Ureter (tissue), 1 donor: ENCODE results near the gene MAP3K13. TPM values are rescaled to one million over a fixed set of nuclear protein-coding genes. Genes with fewer than 3 reads are reported as not detected.
"Not testable (repeated sequence)": the region's sequence is repeated elsewhere in the genome, so short reads cannot be mapped to it uniquely, and the experiment has no call there.

Experiments used
- DNase-seq: peaks from one replicate; pipeline ENCODE4 v3.0.0-alpha.2; 2020; ENCODE audit warnings: low spot score
- total RNA-seq: library from RNA; stranded (reverse); gene quantifications from one replicate; pipeline ENCODE4 v1.2.4, GENCODE V29; 2023
- donor health status: DM: yes; HTN: yes; CAD: no.

The MAP3K13 gene
- total RNA-seq, 1 donor from 2014 or later, result 44.2 TPM

DNA sequence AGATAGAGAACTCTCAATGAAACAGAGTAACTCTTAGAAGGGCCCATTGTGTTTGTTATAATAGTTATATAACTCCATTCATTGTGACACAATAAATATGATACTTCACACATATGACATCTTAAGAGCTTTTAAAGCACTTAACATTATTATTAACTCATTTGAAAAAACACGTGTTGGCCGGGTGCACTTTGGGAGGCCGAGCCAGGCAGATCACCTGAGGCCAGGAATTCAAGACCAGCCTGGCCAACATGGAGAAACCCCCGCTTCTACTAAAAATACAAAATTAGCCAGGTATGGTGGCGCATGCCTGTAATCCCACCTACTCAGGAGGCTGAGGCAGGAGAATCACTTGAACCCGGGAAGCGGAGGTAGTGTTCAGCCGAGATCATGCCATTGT is 88.5 kb downstream of the MAP3K13 start:
- DNase-seq, result not testable (repeated sequence)

DNA sequence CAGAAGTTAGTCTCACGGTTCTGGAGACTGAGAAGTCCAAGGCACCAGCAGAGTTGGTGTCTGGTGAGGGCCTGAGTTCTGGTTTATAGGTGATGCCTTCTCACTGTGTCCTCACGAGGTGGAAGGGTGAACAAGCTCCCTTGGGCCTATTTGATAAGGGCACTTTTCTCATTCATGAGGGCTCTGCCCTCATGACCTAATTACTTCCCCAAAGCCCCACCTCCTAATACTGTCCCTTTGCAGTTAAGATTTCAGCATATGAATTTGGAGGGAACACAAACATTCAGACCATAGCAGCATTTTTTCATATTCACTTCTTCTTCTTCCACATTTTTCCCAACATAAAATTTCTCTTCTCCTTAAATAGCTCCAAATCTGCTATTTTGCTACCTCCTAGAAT is 94.4 kb downstream of the MAP3K13 start:
- DNase-seq, result no peak

DNA sequence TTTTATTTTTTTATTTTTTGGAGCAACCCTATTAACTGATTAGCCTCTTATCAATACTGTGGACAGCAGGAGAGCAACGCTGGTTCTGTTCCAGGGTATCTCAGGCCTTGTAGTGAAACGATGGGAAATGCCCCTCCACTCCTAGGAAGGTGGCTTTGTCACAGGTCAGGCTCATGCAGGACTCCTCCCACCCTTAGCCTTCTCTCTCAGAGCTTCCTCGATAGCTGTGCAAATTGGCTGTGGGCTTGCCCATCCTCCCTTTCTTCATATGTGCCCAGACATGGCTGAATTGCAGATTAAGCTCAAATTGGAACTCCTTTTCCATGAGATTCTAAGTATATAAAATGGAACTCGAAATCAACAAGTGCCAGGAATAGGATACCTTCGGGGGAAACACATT is 97.4 kb downstream of the MAP3K13 start:
- DNase-seq, result no peak

DNA sequence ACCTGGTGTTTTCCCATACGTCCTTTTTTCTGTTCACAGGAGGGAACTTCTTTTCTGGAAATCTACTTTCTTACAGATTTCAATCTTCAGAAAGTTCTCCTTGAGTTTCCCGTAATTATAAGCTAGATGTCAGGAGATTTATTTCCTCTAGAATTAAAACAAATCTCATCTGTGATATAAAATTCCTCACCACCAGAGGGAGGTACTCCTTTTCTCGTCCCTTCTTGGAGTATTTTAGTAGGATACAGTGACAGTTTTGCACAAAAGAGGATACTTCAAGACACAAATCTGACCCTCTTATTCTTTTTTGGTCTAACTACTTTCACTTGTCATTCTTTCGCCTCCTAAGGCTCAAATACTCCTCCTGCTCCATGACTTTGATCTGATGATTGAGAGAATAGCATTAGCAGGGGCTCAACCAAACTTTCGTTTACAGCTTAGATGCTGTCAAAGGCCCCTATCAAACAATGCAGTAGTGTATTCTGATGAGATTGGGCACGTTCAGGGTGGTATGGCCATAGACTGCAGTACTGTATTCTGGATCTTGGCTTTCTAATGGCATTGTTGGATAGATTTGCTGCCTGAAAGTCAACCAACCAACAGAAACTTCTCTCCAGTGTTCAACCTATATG is 97.9 kb downstream of the MAP3K13 start:
- no peak for DNase-seq

DNA sequence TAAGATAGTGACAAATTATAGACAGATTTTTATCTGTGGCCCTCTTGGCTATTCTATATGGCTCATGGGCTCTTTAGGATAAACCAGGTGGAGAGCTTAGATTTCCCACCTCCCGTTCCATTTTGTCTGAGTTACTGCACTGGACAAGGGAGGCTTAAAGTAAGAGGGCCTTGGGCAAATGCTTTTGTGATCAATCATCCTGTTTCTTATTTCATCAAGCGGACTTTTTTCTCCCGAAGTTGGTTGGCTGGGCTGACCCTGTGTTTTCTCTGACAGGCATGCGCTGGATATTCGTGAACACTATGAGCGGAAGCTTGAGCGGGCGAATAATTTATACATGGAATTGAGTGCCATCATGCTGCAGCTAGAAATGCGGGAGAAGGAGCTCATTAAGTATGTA is 102.5 kb downstream of the MAP3K13 start:
- DNase-seq, result no peak

DNA sequence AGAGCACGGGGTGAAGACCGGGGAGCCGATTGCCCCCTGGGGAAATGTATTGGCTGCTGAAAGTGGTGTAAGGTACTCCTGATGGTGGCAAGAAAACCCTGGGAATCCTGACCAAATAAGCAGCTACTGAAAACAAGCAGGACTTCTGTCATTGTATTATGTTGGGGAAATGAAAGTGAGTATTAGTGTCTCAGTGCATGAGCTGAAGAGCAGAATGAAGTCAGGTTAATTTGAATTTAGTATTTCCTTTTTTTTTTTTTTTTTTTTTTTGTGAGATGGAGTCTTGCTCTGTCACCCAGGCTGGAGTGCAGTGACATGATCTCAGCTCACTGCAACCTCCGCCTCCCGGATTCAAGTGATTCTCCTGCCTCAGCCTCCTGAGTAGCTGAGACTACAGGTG is 103.2 kb downstream of the MAP3K13 start:
- DNase-seq, result not testable (repeated sequence)

DNA sequence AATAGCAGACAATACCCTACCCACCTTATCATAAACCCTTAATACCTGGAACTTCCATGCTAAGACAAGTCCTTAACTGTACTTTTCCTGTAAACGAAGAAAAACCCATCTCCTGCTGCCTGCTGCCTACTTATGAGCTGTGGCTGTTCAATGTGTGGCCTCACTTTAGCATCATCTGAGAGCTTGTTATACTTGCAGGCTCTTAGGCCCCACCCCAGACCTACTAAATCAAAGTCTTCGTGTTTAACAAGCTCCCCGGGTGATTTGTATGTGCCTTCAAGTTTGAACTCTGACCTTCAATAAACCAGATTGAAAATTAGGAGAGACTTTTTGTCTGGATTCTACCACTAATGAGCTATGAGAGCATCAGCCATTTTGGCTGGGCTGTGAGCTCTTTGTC is 106.6 kb downstream of the MAP3K13 start:
- DNase-seq, result no peak

DNA sequence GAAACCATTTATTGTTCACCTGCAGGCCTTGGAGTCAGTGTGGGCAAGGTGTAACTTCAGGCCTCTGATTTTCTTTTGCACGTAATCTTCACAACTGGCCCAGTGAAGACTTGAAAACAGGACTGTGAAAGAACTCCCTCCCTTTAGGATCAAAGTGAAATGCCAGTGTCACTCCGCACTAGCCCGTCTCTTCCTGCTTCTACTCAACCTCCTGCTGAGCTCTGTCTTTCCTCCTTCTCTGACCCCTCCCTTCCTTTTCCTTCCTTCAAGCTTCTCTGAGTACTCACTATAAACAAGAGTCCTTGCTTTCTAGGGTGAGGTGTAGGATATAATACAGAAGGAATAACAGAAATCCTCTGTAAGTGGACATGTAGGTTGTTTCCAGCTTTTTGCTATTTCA is 107.4 kb downstream of the MAP3K13 start:
- DNase-seq, result no peak

DNA sequence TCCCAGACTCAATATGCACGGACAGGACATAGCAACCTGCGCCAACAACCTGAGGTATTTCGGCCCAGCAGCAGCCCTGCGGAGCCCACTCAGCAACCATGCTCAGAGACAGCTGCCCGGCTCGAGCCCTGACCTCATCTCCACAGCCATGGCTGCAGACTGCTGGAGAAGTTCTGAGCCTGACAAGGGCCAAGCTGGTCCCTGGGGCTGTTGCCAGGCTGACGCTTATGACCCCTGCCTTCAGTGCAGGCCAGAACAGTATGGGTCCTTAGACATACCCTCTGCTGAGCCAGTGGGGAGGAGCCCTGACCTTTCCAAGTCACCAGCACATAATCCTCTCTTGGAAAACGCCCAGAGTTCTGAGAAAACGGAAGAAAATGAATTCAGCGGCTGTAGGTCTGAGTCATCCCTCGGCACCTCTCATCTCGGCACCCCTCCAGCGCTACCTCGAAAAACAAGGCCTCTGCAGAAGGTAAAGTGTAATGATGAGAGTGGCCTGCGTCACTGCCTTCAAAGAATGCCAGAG is 110.4 kb downstream of the MAP3K13 start:
- no peak for DNase-seq

DNA sequence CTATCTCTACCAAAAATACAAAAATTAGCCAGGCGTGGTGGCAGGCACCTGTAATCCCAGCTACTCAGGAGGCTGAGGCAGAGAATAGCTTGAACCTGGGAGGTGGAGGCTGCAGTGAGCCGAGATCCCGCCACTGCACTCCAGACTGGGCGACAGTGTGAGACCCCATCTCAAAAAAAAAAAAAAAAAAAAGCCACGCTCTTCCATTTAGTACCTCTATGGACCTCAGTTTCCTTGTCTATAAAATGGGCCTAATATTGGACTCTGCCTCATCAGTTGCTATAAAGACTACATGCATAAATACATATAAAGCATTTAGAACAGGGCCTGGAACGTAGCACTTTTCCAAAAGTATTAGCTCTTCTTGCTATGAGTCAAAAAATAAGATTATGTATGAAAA is 112.0 kb downstream of the MAP3K13 start:
- DNase-seq, result not testable (repeated sequence)

DNA sequence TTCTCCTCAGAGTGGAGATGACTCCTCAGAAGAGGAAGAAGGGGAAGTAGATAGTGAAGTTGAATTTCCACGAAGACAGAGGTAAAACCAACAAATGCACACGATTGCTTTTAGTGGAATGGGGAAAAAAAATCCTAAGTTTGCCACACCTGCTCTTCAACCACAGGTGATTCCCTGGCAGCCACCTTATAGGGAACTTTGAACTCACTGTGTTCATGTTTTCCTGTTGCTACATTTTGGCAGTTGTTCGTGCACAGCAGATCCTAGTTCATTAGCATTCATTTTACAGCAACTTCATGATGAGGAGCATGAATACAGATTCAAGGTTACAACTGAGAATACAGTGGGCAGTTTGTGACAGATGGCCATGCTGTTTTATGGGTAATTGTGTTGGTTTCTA is 114.4 kb downstream of the MAP3K13 start:
- DNase-seq, result no peak

DNA sequence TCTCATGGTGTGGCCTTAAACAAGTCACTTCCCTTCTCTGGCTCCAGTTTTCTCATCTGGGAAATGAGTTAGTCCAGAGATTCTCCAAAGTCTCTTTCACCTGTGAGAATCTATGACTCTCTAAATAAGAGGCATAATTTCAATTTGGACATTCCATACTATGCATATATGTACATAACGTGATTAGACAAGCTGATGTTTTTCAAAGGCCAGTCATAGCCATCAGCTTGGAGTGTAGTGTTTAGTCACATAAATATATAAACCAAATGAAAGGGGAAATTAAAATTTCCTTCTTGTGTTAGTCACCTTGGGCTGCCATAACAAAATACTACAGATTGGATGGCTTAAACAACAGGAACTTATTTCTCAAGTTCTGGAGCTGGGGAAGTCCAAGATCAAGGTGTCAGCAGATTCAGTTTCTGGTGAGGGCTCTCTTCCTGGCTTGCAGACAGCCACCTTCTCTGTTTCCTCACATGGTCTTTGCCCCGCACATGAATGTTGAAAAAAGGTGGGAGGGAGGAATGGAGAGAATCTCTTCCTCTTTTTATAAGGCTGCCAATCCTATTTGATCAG is 116.5 kb downstream of the MAP3K13 start:
- DNase-seq, result no peak

DNA sequence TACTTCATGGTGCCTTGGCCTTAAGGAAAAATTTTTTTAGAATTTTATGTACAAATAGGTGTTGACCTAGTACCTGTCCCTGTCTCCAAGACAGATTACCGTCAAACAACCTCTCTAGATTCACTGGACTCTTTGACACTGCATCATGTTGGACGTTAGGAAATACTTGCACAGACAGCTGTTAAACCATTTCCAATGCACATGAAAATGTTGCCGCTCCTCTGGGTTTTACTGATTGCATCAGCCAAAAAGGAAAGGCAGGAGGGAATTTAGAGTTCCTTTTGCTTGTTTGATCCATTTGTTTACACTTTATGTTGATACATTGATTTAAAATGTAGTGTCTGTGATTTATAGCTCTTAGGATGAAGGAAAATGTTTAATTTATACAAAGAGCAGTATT is 121.4 kb downstream of the MAP3K13 start:
- no peak for DNase-seq

DNA sequence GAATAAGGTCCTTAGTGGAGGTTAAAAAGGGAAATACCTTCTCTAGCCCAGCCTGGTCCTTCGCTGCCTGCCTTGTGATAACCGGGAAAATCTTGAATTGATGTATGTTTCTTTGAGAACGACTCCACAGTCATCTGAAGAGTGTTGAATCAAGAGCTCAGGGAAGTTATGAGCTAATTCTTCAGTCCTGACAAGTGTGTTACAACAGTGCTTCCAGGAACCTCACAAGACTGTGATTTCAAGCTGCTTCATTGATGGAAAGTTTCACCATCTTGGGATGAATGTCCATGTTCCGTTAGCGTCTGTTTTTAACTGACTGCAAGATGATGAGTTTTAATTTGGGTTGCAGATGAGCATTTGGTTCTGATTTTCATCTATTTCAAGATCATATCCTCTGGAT is 123.5 kb downstream of the MAP3K13 start:
- no peak for DNase-seq

DNA sequence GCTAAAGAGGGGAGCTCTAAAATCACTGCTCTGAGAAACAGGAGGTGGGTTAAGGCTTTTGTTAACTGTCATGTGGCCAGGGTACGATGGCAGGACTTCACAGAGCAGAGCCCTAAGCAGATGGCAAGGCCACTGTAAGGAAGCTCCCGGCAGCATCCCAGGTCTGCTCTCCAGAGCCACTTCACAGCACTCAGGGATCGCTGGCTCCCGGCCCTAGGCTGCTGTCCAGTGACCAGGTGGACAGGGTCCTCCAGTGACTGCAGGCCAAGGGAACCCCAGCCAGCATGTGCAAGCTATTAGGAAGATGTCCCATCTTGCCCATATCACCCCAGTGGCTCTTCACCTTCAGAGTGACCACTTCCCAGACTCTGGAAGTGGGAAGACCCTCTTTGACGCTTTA is 125.5 kb downstream of the MAP3K13 start:
- no peak for DNase-seq

DNA sequence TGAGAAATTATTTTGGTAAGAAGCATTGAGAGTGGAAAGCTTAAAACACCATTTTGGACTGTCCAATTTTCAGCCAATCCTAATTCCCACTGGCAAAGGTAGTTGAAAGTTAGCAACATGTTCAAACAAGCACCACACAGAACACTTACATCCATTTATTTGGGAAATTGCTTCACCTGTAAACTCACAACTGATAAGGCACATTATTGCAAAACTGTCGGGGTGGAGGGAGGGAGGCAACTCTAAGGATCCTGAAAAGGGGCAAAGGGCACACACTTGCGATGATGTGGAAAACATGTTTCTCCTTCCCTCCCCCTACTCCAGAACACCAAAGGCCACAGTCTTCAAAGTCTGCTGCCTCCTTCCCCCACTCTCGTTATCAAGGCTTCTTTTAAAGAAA is 126.5 kb downstream of the MAP3K13 start:
- no peak for DNase-seq

DNA sequence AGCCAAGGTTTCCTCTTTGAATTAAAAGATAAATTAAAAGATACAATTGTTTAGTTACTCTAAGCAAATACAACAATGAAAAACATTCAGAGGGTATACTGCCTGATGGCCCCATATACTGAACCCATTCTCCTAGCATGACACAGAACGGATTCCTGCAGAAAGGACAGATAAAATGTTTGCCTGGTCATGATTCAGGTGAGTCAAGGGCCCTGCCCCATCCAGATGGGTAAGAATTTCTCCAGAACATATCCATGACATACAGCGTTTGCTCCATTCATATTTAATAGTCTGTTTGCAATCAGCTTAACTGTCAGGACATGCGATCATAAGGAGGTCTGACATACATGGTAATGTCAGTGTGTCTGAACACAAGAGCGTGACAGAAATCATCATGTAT is 127.3 kb downstream of the MAP3K13 start:
- DNase-seq, result no peak

DNA sequence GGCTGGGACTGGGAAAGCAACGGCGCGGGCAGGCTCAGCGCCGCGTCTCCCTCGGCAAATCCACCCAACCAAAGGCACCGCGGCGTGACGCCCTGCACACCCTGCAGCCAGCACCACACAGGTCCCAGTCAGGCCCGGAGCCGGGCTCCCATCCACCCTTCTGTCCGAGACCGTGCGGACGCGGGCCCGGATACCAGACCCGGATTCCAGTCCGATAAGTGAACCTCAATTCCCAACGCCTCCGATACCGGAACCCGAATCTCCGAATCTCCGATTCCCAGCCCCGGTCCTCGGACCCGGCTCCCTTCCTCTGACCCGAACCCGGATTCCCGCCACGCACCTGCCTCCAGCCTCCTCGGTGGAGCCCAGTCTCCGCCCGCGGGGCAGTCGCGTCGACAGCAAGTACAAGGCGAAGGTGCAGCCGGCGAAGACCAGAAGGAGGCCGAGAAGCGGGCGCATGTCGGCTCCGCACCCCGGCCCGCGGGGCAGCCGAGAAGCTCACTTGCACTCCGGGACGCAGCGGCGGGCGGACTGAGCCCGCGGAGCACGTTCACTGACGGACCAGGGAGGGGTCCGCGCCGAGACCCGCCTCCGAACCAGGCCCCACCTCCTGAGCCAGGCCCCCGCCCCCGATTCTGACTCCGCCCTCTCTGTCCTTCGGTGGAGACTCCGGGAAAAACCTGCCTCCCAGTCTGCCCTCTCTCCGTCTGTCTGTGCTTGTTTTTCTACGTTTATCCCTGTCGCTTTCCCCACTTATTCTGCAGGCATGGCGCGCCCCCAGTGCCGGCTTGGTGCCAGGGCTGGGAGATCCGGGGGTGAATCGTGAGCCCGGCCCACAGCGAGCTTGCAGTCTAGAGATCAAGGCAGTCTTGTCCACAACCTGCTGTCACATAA is 135.8 kb downstream of the MAP3K13 start, which contains the start of gene TMEM41A:
TMEM41A (minus strand) TSS at position 533 of the 894 bp plus-strand sequence; CDS start at position 459, 74 bp downstream.
- peak; percentile 97 for DNase-seq

DNA sequence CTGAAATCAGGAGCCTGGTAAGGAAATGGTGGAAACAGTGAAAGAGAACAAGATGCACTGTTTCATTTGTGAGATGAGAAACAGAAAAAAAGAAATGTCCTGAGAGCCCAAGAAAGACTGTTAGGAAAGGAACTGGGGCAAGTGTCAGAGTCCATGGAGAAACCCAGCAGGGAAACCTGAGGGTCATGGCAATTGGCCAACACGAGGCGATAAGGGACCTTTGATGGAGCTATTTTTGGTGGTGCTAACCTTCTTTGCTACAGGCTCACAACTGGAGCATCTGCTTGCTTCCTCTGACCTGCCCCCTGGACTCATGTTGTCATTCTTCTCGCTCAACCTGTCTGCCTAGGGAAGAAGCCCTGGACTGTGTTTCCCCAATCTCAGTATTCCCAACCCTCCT is 140.1 kb downstream of the MAP3K13 start:
- DNase-seq, result no peak

DNA sequence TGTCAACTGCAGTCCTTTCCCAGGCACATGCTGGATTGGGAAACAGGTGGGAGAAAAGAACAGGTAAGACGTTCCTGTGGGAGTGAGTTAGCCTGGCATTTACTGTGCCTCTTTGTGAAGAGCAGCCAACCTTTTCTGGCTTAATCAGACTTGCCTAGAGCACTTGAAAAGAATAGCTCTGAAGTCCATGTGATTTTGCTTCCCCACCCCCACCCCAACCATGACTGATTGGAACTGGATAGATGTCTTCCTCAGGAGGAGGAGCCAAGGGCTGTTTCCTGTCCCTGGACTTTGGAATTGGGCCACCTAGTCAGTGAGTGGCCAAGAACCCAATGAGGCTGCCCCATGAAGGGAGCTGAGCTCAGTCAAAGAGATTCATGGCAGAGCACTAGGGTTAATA is 140.6 kb downstream of the MAP3K13 start:
- no peak for DNase-seq

DNA sequence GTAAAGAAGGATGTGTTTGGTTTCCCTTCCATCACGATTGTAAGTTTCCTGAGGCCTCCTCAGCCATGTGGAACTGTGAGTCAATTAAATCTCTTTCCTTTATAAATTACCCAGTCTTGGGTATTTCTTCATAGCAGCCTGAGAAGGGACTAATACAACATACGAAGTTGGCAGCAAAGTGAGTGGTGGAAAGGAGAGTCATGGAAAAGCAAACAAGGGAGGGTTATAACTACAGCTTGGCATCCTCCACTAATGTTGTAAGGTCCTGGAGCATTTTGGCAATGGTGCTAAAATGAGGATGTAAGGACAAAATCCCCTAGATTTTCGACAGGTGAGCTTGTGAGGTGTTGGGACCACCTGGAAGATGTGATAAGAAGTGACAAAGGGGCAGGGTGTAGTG is 141.7 kb downstream of the MAP3K13 start:
- DNase-seq, result no peak

DNA sequence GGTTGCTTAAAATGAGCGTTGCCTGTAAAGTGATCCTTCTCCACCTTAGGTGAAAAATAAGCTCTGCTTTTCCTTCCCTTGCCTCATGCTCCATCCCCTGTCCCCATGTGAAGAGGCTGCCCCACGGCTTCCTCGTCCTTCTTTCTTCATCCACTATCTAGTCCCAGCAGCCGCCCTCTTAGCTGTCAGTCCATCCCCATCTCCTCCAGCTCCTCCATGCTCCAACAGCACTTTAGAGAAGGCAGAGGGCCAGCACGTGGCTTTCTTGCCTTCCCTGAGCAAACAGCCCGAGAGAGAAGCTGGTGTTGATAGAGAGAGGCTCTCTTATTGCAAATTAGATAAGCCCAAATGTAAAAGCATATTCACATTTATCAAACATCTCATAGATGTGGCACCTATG is 144.9 kb downstream of the MAP3K13 start:
- DNase-seq, result no peak
